ENCODE data around the gene NPNT.

The NPNT gene

GRCh38 chr4:105978684-105979296 is 83.5 kb downstream of the NPNT start:
- TF ChIP-seq, protein P1, sequence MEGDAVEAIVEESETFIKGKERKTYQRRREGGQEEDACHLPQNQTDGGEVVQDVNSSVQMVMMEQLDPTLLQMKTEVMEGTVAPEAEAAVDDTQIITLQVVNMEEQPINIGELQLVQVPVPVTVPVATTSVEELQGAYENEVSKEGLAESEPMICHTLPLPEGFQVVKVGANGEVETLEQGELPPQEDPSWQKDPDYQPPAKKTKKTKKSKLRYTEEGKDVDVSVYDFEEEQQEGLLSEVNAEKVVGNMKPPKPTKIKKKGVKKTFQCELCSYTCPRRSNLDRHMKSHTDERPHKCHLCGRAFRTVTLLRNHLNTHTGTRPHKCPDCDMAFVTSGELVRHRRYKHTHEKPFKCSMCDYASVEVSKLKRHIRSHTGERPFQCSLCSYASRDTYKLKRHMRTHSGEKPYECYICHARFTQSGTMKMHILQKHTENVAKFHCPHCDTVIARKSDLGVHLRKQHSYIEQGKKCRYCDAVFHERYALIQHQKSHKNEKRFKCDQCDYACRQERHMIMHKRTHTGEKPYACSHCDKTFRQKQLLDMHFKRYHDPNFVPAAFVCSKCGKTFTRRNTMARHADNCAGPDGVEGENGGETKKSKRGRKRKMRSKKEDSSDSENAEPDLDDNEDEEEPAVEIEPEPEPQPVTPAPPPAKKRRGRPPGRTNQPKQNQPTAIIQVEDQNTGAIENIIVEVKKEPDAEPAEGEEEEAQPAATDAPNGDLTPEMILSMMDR (conservative IDR thresholded peaks at IDR 0.05; ENCODE audit: low read depth, low read length) = no peak
- no peak for DNase-seq (ENCODE audit: low read depth)

DNA sequence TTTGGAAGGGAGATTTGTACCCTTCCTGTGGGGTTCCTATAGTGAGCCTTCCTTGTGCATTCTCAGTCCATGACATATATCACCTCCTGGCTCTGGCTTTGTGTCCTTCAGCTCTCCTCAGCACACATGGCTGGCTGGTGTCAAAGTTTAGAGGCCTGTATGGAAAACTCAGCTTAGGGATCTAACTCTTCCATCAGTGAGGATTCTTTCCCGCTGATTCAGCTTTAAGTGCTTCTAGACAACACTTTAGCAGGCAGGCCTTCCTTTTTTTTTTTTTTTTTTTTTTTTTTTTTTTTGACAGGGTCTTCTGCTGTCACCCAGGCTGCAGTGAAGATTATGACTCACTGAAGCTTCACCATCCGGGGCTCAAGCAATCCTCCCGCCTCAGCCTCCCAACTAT is 84.2 kb downstream of the NPNT start:
- no peak overlapping the region for H3K4me3 ChIP-seq (ENCODE audit: low read length)
- TF ChIP-seq, protein P1 (conservative IDR thresholded peaks at IDR 0.05; ENCODE audit: low read depth, low read length) = no peak
- no peak for DNase-seq (ENCODE audit: low read depth)

More at GRCh38 chr4:105978684-105979296, 83.5 kb downstream of the NPNT start:
- no peak overlapping the region for H3K4me3 ChIP-seq (ENCODE audit: low read length)

GRCh38 chr4:105988671-105989070 is 93.4 kb downstream of the NPNT start:
- no peak overlapping the region for H3K4me3 ChIP-seq (ENCODE audit: low read length)
- no peak for DNase-seq (ENCODE audit: low read depth)
- TF ChIP-seq, protein P1 (conservative IDR thresholded peaks at IDR 0.05; ENCODE audit: low read depth, low read length) = no peak

DNA sequence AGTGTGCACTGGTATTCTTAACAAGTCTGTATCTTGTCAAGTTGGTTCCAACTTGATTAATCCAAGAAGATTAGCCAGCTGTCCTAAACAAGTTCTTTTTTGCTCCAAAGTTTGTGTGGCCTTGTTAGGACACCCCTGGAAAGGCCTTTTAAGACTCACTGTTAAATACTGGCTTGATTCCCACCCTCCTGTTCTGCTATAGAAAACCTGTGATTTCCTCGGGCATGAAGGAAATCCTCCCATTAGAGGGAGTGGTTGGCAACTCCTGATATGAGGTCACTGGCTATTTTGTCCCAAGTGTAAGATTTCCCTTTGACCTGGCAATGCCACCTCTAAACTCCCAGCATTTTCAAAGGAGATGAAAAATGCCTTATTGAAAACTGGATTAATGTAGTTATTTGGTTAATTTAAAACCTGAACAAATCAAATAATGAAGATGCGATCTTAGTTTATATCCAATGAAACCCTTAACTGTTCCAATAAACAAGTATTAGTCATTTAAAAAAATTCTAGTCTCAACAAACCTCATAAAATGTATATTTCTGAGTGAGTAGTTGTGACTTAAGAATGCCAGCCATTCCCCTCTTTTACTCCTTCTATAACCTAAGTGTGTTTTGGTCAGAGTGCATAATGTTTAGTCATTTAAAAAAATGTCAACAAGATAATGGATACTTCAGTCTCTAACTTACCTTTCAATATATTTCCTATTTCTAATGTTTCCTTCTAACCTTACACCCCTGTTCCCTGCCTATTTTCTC is 94.4 kb downstream of the NPNT start:
- no peak overlapping the region for H3K4me3 ChIP-seq (ENCODE audit: low read length)
- peak; percentile 50 for DNase-seq (ENCODE audit: low read depth)
- TF ChIP-seq, protein P1 (conservative IDR thresholded peaks at IDR 0.05; ENCODE audit: low read depth, low read length) = no peak

- DNase-seq (ENCODE audit: low read depth) = peak; percentile 16
- TF ChIP-seq, protein P1 (conservative IDR thresholded peaks at IDR 0.05; ENCODE audit: low read depth, low read length) = no peak
Observed at GRCh38 chr4:105990933-105991332, 95.7 kb downstream of the NPNT start.

DNA sequence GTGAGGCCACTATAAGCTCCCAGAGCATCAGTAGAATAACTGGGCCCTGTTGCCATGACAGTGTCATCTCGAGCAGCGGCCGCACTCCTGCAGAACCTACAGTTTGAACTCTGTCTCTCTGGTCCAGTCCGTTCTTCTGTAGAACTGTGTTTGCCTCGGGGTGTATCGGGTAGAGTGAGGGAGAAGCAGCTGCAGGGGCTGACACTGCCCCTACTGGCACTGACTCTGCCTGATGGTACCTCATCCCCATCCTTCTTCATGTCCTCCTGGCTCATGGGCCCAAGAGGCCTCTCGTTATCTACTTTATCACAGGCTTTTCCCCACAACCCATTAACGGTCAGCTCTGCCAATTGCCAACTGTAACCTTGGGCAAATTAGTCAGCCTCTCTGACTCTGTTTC is 96.5 kb downstream of the NPNT start:
- DNase-seq (ENCODE audit: low read depth) = no peak
- no peak overlapping the region for H3K4me3 ChIP-seq (ENCODE audit: low read length)
- TF ChIP-seq, protein P1 (conservative IDR thresholded peaks at IDR 0.05; ENCODE audit: low read depth, low read length) = no peak

More at GRCh38 chr4:105990933-105991332, 95.7 kb downstream of the NPNT start:
- no peak overlapping the region for H3K4me3 ChIP-seq (ENCODE audit: low read length)

Data from retinal pigment epithelial cell (primary cell).